Measurements from ENCODE around the gene TRIB2. TPM values are rescaled to one million over a fixed set of nuclear protein-coding genes. Genes with fewer than 3 reads are reported as not detected.

The TRIB2 gene
- polyA plus RNA-seq, 1 of the 3 experiments (the other 2 are of a cell fraction), result 27.5 TPM

DNA sequence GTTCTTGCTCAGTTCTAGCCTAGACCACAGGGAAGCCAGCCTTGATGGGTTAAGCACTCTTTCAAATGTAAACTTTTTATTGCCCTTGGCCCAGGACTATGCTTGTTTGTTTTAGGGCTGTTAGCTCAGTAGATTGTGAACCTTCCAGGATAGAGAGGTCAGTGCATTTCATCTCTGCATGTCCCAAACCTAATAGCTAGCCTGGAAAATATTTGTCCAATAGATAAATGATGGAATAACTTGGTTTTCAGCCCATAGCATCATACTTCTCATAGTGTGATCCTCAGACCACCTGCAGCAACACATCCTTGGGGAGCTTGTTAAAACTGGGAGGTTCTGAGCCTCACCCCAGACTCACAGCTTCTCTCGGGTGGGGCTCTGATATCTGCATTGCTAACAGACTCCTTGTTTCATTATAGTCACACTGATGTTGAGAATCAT, 59.8 kb downstream of the TRIB2 start:
- Histone ChIP-seq H3K36me3 (replicated peaks in 1 of 2; ENCODE audit: control insufficient read depth in 1 of 2, insufficient read depth in 2 of 2, low read length in 1 of 2) (no peaks in the 10 kb centered on the region), H3K4me1 (ENCODE audit: control insufficient read depth in 1 of 2, insufficient read depth in 2 of 2, low read depth in 1 of 2, low read length in 1 of 2) (peaks cover 0 to 9% of the 10 kb centered on the region in 2 experiments; a peak in 2 of 4 replicates), H3K9me3 (no peaks in the 10 kb centered on the region), H3F3A (replicated peaks; ENCODE audit: insufficient read depth) (no peaks in the 10 kb centered on the region), H3K27me3 (ENCODE audit: insufficient read depth) (no peaks in the 10 kb centered on the region), H3K9me2 (no peaks in the 10 kb centered on the region), H3K27ac (ENCODE audit: low read depth in 2 of 2, low read length in 1 of 2) (no peak overlapping the region), H4K20me1 (ENCODE audit: insufficient read depth) (no peaks in the 10 kb centered on the region), H3K4me2 (no peak overlapping the region), H3K9ac (no peak overlapping the region), H2AFZ (ENCODE audit: low read depth) (no peak overlapping the region), H3K79me2 (ENCODE audit: insufficient read depth) (no peaks in the 10 kb centered on the region), H3K4me3 (ENCODE audit: low read depth in 2 of 2, low read length in 1 of 2) (no peak overlapping the region)
- TF ChIP-seq FOXM1 (IDR thresholded peaks at IDR 0.05; ENCODE audit: low read depth) (no peak), MEF2A (IDR thresholded peaks at IDR 0.05; ENCODE audit: borderline replicate concordance, low read depth) (no peak), NFIC (IDR thresholded peaks at IDR 0.05; ENCODE audit: borderline replicate concordance) (no peak), RFX5 (IDR thresholded peaks at IDR 0.05; ENCODE audit: low read length) (no peak), GABPA (IDR thresholded peaks at IDR 0.05; ENCODE audit: low read depth) (no peak)
- ChIA-PET CTCF (interaction anchor here (1.5 kb wide), 1 partner anchor 14 kb away, joined by 3 read pairs; no protein-coding TSS in a partner anchor), POLR2A (no interaction called here)
- no peak for DNase-seq
- WGBS (ENCODE audit: low lambda C conversion rate), result 76% methylated on average over 1 of the region's 1 CpG

- Histone ChIP-seq H3K79me2 (ENCODE audit: insufficient read depth) (no peaks in the 10 kb centered on the region), H3K27ac (ENCODE audit: low read depth in 2 of 2, low read length in 1 of 2) (no peak overlapping the region), H3K4me2 (no peak overlapping the region), H3K27me3 (ENCODE audit: insufficient read depth) (no peaks in the 10 kb centered on the region), H3K9me3 (no peaks in the 10 kb centered on the region), H3K9ac (no peak overlapping the region), H3K4me3 (ENCODE audit: low read depth in 2 of 2, low read length in 1 of 2) (no peak overlapping the region), H3K9me2 (no peaks in the 10 kb centered on the region), H3F3A (replicated peaks; ENCODE audit: insufficient read depth) (no peaks in the 10 kb centered on the region), H2AFZ (ENCODE audit: low read depth) (no peak overlapping the region), H3K36me3 (replicated peaks in 1 of 2; ENCODE audit: control insufficient read depth in 1 of 2, insufficient read depth in 2 of 2, low read length in 1 of 2) (no peaks in the 10 kb centered on the region), H4K20me1 (ENCODE audit: insufficient read depth) (no peaks in the 10 kb centered on the region), H3K4me1 (ENCODE audit: control insufficient read depth in 1 of 2, insufficient read depth in 2 of 2, low read depth in 1 of 2, low read length in 1 of 2) (peaks cover 0 to 9% of the 10 kb centered on the region in 2 experiments; a peak in 2 of 4 replicates)
- DNase-seq, result no peak
- TF ChIP-seq, protein P1, sequence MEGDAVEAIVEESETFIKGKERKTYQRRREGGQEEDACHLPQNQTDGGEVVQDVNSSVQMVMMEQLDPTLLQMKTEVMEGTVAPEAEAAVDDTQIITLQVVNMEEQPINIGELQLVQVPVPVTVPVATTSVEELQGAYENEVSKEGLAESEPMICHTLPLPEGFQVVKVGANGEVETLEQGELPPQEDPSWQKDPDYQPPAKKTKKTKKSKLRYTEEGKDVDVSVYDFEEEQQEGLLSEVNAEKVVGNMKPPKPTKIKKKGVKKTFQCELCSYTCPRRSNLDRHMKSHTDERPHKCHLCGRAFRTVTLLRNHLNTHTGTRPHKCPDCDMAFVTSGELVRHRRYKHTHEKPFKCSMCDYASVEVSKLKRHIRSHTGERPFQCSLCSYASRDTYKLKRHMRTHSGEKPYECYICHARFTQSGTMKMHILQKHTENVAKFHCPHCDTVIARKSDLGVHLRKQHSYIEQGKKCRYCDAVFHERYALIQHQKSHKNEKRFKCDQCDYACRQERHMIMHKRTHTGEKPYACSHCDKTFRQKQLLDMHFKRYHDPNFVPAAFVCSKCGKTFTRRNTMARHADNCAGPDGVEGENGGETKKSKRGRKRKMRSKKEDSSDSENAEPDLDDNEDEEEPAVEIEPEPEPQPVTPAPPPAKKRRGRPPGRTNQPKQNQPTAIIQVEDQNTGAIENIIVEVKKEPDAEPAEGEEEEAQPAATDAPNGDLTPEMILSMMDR (IDR thresholded peaks at IDR 0.05), result no peak
- TF ChIP-seq EZH2phosphoT487 (IDR thresholded peaks at IDR 0.05; ENCODE audit: borderline replicate concordance, low read depth), result no peak
- no peak for TF ChIP-seq PBX3 (IDR thresholded peaks at IDR 0.05)
- TF ChIP-seq ZBTB33 (IDR thresholded peaks at IDR 0.05; ENCODE audit: borderline replicate concordance, low read depth), result no peak
- 71% methylated on average over 6 of the region's 6 CpGs for WGBS (ENCODE audit: low lambda C conversion rate)
- ChIA-PET CTCF (interaction anchor here (1.0 to 1.6 kb wide), 3 partner anchors 15 to 215 kb away, joined by 3 to 4 read pairs (median 4); no protein-coding TSS in a partner anchor), POLR2A (no interaction called here)
These were observed 61.6 kb downstream of the TRIB2 start for GRCh38 chr2:12778369-12778768.
